ENCODE measurements around the gene TRPC4. TPM values are rescaled to one million over a fixed set of nuclear protein-coding genes. Genes with fewer than 3 reads are reported as not detected.

Gene TRPC4
- total and polyA plus RNA-seq, 2 donors (not counting 1 experiment from before 2014, with no cell fraction given) = 1.7 to 30.7 TPM

GRCh38 chr13:37884674-37885073 is 15.1 kb upstream of the TRPC4 start:
- Histone ChIP-seq H3K36me3 (ENCODE audit: control insufficient read depth, insufficient read depth, low read length) (no peaks in the 10 kb centered on the region), H2AFZ (ENCODE audit: low read length) (no peak overlapping the region), H3K27me3 (ENCODE audit: control insufficient read depth, insufficient read depth, low read length) (no peaks in the 10 kb centered on the region), H3K9ac (ENCODE audit: insufficient read depth, low read length) (no peak overlapping the region), H3K79me2 (ENCODE audit: control insufficient read depth, insufficient read depth, low read length) (no peaks in the 10 kb centered on the region), H3K4me3 (replicated peaks in 1 of 4; ENCODE audit: control extremely low read depth in 1 of 4, insufficient read depth in 1 of 4, low read depth in 3 of 4, low read length in 4 of 4) (no peak overlapping the region), H3K9me3 (ENCODE audit: control insufficient read depth, insufficient read depth, low read depth, low read length) (no peaks in the 10 kb centered on the region), H4K20me1 (ENCODE audit: control insufficient read depth, extremely low read depth, insufficient read depth, low read length) (no peaks in the 10 kb centered on the region), H3K4me2 (ENCODE audit: extremely low read depth, insufficient read depth, low read length) (no peak overlapping the region), H3K4me1 (ENCODE audit: control insufficient read depth, extremely low read depth, insufficient read depth, low read length) (no peaks in the 10 kb centered on the region), H3K27ac (ENCODE audit: insufficient read depth, low read length) (no peak overlapping the region)
- TF ChIP-seq, protein P1, sequence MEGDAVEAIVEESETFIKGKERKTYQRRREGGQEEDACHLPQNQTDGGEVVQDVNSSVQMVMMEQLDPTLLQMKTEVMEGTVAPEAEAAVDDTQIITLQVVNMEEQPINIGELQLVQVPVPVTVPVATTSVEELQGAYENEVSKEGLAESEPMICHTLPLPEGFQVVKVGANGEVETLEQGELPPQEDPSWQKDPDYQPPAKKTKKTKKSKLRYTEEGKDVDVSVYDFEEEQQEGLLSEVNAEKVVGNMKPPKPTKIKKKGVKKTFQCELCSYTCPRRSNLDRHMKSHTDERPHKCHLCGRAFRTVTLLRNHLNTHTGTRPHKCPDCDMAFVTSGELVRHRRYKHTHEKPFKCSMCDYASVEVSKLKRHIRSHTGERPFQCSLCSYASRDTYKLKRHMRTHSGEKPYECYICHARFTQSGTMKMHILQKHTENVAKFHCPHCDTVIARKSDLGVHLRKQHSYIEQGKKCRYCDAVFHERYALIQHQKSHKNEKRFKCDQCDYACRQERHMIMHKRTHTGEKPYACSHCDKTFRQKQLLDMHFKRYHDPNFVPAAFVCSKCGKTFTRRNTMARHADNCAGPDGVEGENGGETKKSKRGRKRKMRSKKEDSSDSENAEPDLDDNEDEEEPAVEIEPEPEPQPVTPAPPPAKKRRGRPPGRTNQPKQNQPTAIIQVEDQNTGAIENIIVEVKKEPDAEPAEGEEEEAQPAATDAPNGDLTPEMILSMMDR (conservative IDR thresholded peaks at IDR 0.05 in 1 of 2, IDR thresholded peaks at IDR 0.05 in 1 of 2; ENCODE audit: low read depth in 1 of 2, low read length in 2 of 2) = no peak
- TF ChIP-seq EZH2 (IDR thresholded peaks at IDR 0.05; ENCODE audit: low read length, missing control alignments) = no peak
- no peak for DNase-seq (ENCODE audit: low read depth in 2 of 2)

- Histone ChIP-seq H3K4me1 (ENCODE audit: control insufficient read depth, extremely low read depth, insufficient read depth, low read length) (no peaks in the 10 kb centered on the region), H3K27ac (ENCODE audit: insufficient read depth, low read length) (no peak overlapping the region), H4K20me1 (ENCODE audit: control insufficient read depth, extremely low read depth, insufficient read depth, low read length) (no peaks in the 10 kb centered on the region), H3K4me2 (ENCODE audit: extremely low read depth, insufficient read depth, low read length) (no peak overlapping the region), H3K36me3 (ENCODE audit: control insufficient read depth, insufficient read depth, low read length) (no peaks in the 10 kb centered on the region), H3K9me3 (ENCODE audit: control insufficient read depth, insufficient read depth, low read depth, low read length) (no peaks in the 10 kb centered on the region), H3K79me2 (ENCODE audit: control insufficient read depth, insufficient read depth, low read length) (no peaks in the 10 kb centered on the region), H3K4me3 (replicated peaks in 1 of 4; ENCODE audit: control extremely low read depth in 1 of 4, insufficient read depth in 1 of 4, low read depth in 3 of 4, low read length in 4 of 4) (no peak overlapping the region), H2AFZ (ENCODE audit: low read length) (no peak overlapping the region), H3K27me3 (ENCODE audit: control insufficient read depth, insufficient read depth, low read length) (no peaks in the 10 kb centered on the region), H3K9ac (ENCODE audit: insufficient read depth, low read length) (no peak overlapping the region)
- no peak for DNase-seq (ENCODE audit: low read depth in 2 of 2)
- TF ChIP-seq, protein P1 (conservative IDR thresholded peaks at IDR 0.05 in 1 of 2, IDR thresholded peaks at IDR 0.05 in 1 of 2; ENCODE audit: low read depth in 1 of 2, low read length in 2 of 2) = no peak
- no peak for TF ChIP-seq EZH2 (IDR thresholded peaks at IDR 0.05; ENCODE audit: low read length, missing control alignments)
Measured at GRCh38 chr13:37884026-37884425, 14.5 kb upstream of the TRPC4 start.

DNA sequence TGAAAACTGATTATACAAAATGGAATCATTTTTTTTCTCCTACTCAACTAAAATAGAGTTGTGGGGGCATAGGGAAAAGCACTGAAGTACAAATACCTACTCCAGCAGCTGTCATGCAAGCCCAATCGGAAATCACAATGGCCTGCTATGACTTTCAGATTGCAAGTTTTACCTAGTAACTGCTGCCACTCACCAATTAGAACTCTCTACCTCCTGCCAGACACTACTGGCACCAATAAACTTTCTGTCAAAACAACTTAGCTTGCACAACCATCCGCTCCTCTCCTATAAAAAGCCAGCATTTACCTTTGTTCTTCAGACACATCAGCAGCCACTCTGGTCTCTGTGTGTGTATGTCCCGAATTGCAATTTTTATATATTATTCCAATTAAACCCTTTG is 9.3 kb upstream of the TRPC4 start:
- Histone ChIP-seq H3K4me1 (ENCODE audit: control insufficient read depth, extremely low read depth, insufficient read depth, low read length) (no peaks in the 10 kb centered on the region), H3K36me3 (ENCODE audit: control insufficient read depth, insufficient read depth, low read length) (no peaks in the 10 kb centered on the region), H3K9ac (ENCODE audit: insufficient read depth, low read length) (no peak overlapping the region), H3K79me2 (ENCODE audit: control insufficient read depth, insufficient read depth, low read length) (no peaks in the 10 kb centered on the region), H3K27me3 (ENCODE audit: control insufficient read depth, insufficient read depth, low read length) (no peaks in the 10 kb centered on the region), H3K9me3 (ENCODE audit: control insufficient read depth, insufficient read depth, low read depth, low read length) (no peaks in the 10 kb centered on the region), H3K27ac (ENCODE audit: insufficient read depth, low read length) (no peak overlapping the region), H2AFZ (ENCODE audit: low read length) (no peak overlapping the region), H3K4me2 (ENCODE audit: extremely low read depth, insufficient read depth, low read length) (no peak overlapping the region), H3K4me3 (replicated peaks in 1 of 4; ENCODE audit: control extremely low read depth in 1 of 4, insufficient read depth in 1 of 4, low read depth in 3 of 4, low read length in 4 of 4) (no peak overlapping the region), H4K20me1 (ENCODE audit: control insufficient read depth, extremely low read depth, insufficient read depth, low read length) (no peaks in the 10 kb centered on the region)
- no peak for TF ChIP-seq EZH2 (IDR thresholded peaks at IDR 0.05; ENCODE audit: low read length, missing control alignments)
- TF ChIP-seq, protein P1 (conservative IDR thresholded peaks at IDR 0.05 in 1 of 2, IDR thresholded peaks at IDR 0.05 in 1 of 2; ENCODE audit: low read depth in 1 of 2, low read length in 2 of 2) = no peak
- DNase-seq (ENCODE audit: low read depth in 2 of 2) = no peak

Measured in fibroblast of lung (primary cell).